ENCODE measurements around the gene SYTL2.

SYTL2 gene

GRCh38 chr11:85803303-85803702, 7.6 kb downstream of the SYTL2 start:
- no peak for TF ChIP-seq POLR2AphosphoS5 (IDR thresholded peaks at IDR 0.05; ENCODE audit: low read depth, low read length)
- TF ChIP-seq SPI1 (IDR thresholded peaks at IDR 0.05; ENCODE audit: low read depth, low read length), result no peak
- no peak for TF ChIP-seq POLR2A (IDR thresholded peaks at IDR 0.05; ENCODE audit: low read depth, low read length)
- FAIRE-seq, result no peak
- DNase-seq (ENCODE audit: insufficient read length, low spot score), result no peak

DNA sequence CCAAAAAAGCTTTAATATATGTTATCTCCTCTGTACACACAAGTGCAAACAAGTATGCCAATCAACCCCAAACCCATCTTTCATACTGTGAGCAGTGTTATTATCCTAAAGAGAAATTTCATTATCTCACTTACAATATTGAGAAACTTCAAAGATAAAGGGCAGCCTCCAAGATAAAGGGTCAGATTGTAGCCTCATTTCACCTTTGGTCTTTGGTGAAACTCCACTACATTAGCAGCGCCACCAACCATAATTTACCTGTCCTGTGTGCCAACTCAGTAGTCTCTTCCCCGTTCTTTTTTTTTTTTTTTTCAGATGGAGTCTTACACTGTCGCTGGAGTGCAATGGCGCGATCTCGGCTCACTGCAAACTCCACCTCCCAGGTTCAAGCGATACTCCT, 9.4 kb downstream of the SYTL2 start:
- no peak for DNase-seq (ENCODE audit: insufficient read length, low spot score)
- FAIRE-seq, result no peak
- no peak for TF ChIP-seq PAX5 (IDR thresholded peaks at IDR 0.05; ENCODE audit: insufficient read depth, low read length, severe bottlenecking)
- no peak for TF ChIP-seq TAF1 (IDR thresholded peaks at IDR 0.05; ENCODE audit: low read depth, low read length)
- no peak for TF ChIP-seq POLR2A (IDR thresholded peaks at IDR 0.05; ENCODE audit: low read depth, low read length)
- TF ChIP-seq POLR2AphosphoS5 (IDR thresholded peaks at IDR 0.05; ENCODE audit: low read depth, low read length), result no peak

DNA sequence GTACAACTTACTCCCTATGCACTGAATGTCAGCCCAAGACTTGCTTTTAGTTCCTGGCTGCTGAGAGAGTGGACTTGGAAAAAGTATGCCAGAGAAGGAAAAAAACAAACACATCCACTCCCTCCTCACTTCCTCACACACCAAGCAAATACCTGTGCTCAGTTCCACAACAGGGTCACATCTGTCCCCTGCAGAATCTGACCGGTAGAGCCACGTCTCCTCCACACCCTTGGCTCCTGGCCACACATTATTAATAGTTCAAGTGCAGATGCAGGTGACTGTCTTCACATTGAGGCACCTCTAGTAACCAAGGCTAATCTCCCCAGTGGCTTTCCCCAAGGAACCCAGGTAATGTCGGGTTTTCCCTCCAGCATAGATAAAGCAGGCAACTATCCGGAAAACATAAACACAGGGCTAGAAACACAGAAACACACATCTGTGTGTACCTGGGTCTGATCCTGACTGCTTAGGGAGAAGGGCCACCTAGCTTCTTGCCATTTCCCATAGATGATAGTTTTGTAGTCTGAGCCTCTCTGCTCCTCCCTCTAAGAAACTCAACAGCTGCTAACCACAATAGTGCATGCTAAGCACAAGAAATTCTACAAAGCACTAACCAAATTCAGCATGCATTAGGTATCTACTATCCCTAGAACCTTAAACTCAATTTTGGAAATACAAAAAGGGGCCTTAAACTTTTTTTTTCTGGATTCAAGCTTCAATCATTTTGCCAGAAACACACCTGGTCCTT, 10.2 kb downstream of the SYTL2 start:
- FAIRE-seq (no peak), DNase-seq (ENCODE audit: insufficient read length, low spot score) (no peak)
- TF ChIP-seq TAF1 (IDR thresholded peaks at IDR 0.05; ENCODE audit: low read depth, low read length) (no peak), POLR2A (IDR thresholded peaks at IDR 0.05; ENCODE audit: low read depth, low read length) (no peak)

DNA sequence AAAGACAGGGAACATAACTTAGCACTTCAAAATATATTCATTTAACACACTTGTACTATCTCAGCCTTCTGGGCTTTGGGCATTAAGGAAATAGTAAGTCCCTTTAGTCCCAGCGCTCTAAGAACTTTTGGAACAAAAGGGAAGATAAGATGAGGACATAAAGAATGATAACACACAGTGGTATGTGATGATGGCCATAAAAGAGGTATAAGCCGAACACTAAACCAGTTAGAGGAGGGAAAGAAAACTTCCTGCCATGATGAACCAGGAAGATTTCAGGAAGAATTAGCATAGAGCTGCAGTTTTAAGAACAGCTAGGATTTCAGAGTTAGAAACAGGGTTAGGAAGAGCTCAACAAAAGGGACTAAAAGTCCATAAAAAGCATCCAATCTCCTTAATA, 11.8 kb downstream of the SYTL2 start:
- FAIRE-seq (no peak), DNase-seq (ENCODE audit: insufficient read length, low spot score) (no peak)
- TF ChIP-seq SPI1 (IDR thresholded peaks at IDR 0.05; ENCODE audit: low read depth, low read length), result no peak

- TF ChIP-seq POU2F2 (IDR thresholded peaks at IDR 0.05; ENCODE audit: low read depth, low read length) (no peak), POLR2A (IDR thresholded peaks at IDR 0.05; ENCODE audit: low read depth, low read length) (no peak), PAX5 (IDR thresholded peaks at IDR 0.05; ENCODE audit: insufficient read depth, low read length, severe bottlenecking) (no peak), SPI1 (IDR thresholded peaks at IDR 0.05; ENCODE audit: low read depth, low read length) (no peak), POLR2AphosphoS5 (IDR thresholded peaks at IDR 0.05; ENCODE audit: low read depth, low read length) (no peak), TAF1 (IDR thresholded peaks at IDR 0.05; ENCODE audit: low read depth, low read length) (no peak)
- FAIRE-seq, result no peak
- DNase-seq (ENCODE audit: insufficient read length, low spot score), result no peak
Measured at GRCh38 chr11:85798361-85798760, 12.6 kb downstream of the SYTL2 start.

DNA sequence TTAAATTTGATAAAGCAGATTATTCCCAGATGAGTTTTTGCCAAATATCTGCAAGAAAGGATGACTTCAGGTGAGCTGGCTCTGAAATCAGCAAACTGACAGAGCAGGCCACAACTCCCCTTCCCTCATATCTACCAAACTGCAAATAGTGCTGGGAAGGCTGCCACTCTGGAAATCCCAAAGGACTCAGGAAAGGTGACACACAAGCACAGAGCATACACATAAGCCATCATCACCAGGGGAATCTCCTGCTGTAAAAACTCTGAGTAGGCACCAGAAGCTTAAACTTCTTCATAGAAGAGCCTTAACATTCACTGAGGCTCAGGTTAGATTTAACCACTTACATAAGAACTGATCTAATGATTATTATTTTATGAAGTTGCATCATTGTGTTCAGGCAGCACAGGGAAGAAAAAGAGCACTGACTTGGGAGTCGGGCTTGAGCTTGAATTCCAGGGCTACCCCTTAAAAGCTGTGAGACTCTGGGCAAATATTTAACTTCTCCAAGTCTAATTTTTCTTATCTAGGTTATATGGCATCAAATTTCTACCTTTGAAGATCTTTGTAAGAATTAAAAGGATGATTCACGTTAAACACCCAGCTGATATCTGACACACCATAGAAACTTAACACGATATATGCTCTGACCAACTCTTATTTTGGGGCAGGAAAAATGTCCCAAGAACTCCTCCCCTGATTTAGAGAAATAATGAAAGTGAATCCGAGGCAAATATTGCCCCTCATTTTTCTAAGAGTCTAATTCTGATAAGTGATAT, 15.0 kb downstream of the SYTL2 start:
- no peak for TF ChIP-seq TAF1 (IDR thresholded peaks at IDR 0.05; ENCODE audit: low read depth, low read length)
- no peak for TF ChIP-seq POU2F2 (IDR thresholded peaks at IDR 0.05; ENCODE audit: low read depth, low read length)
- no peak for TF ChIP-seq POLR2AphosphoS5 (IDR thresholded peaks at IDR 0.05; ENCODE audit: low read depth, low read length)
- TF ChIP-seq POLR2A (IDR thresholded peaks at IDR 0.05; ENCODE audit: low read depth, low read length), result no peak
- TF ChIP-seq PAX5 (IDR thresholded peaks at IDR 0.05; ENCODE audit: insufficient read depth, low read length, severe bottlenecking), result no peak
- TF ChIP-seq SPI1 (IDR thresholded peaks at IDR 0.05; ENCODE audit: low read depth, low read length), result no peak
- DNase-seq (ENCODE audit: insufficient read length, low spot score) (no peak), FAIRE-seq (no peak)

- no peak for FAIRE-seq
Measured at GRCh38 chr11:85791409-85791990, 19.4 kb downstream of the SYTL2 start.

GRCh38 chr11:85787809-85788760, 22.9 kb downstream of the SYTL2 start:
- DNase-seq (ENCODE audit: insufficient read length, low spot score) (no peak), FAIRE-seq (no peak)
- no peak for TF ChIP-seq POLR2AphosphoS5 (IDR thresholded peaks at IDR 0.05; ENCODE audit: low read depth, low read length)
- no peak for TF ChIP-seq SPI1 (IDR thresholded peaks at IDR 0.05; ENCODE audit: low read depth, low read length)
- no peak for TF ChIP-seq POU2F2 (IDR thresholded peaks at IDR 0.05; ENCODE audit: low read depth, low read length)
- no peak for TF ChIP-seq PAX5 (IDR thresholded peaks at IDR 0.05; ENCODE audit: insufficient read depth, low read length, severe bottlenecking)
- TF ChIP-seq POLR2A (IDR thresholded peaks at IDR 0.05; ENCODE audit: low read depth, low read length), result no peak
- no peak for TF ChIP-seq TAF1 (IDR thresholded peaks at IDR 0.05; ENCODE audit: low read depth, low read length)

More at GRCh38 chr11:85791409-85791990, 19.4 kb downstream of the SYTL2 start:
- no peak for DNase-seq (ENCODE audit: insufficient read length, low spot score)
- TF ChIP-seq POLR2A (IDR thresholded peaks at IDR 0.05; ENCODE audit: low read depth, low read length) (no peak), SPI1 (IDR thresholded peaks at IDR 0.05; ENCODE audit: low read depth, low read length) (no peak), TAF1 (IDR thresholded peaks at IDR 0.05; ENCODE audit: low read depth, low read length) (no peak), POU2F2 (IDR thresholded peaks at IDR 0.05; ENCODE audit: low read depth, low read length) (no peak), POLR2AphosphoS5 (IDR thresholded peaks at IDR 0.05; ENCODE audit: low read depth, low read length) (no peak), PAX5 (IDR thresholded peaks at IDR 0.05; ENCODE audit: insufficient read depth, low read length, severe bottlenecking) (no peak)

DNA sequence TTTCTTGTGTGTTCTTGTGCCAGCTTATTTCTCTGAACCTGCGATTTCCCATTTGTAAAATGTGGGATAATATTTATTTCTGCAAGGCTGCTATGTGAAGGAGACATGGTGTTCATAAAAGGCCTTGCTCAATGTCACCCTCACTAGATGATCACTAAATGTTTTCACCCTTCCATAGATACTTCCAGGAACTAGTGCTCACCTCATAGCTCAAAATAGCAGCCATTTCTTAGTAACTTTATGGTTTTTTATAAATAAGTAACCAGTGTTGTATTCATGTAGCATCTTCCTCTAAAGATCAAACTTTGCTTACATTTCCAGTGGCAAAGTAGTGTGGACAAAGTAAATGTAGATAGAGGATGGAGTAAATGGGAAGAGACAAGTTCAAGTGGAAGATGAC, 23.8 kb downstream of the SYTL2 start:
- no peak for DNase-seq (ENCODE audit: insufficient read length, low spot score)
- no peak for TF ChIP-seq POLR2AphosphoS5 (IDR thresholded peaks at IDR 0.05; ENCODE audit: low read depth, low read length)
- TF ChIP-seq PAX5 (IDR thresholded peaks at IDR 0.05; ENCODE audit: insufficient read depth, low read length, severe bottlenecking), result no peak
- TF ChIP-seq POLR2A (IDR thresholded peaks at IDR 0.05; ENCODE audit: low read depth, low read length), result no peak
- no peak for TF ChIP-seq TAF1 (IDR thresholded peaks at IDR 0.05; ENCODE audit: low read depth, low read length)
- no peak for TF ChIP-seq POU2F2 (IDR thresholded peaks at IDR 0.05; ENCODE audit: low read depth, low read length)
- no peak for TF ChIP-seq SPI1 (IDR thresholded peaks at IDR 0.05; ENCODE audit: low read depth, low read length)
- no peak for FAIRE-seq

All from GM12891 (cell line).